GM21576 (cell line): ENCODE results near the gene EFCAB11.

Experiments used
- ATAC-seq: cut with Tn5 transposase; IDR thresholded peaks from one replicate; pipeline ENCODE4 v1.9.1; 2021; ENCODE audit warnings: mild to moderate bottlenecking, moderate library complexity; ENCODE audit not compliant: unreplicated experiment

Gene EFCAB11

DNA sequence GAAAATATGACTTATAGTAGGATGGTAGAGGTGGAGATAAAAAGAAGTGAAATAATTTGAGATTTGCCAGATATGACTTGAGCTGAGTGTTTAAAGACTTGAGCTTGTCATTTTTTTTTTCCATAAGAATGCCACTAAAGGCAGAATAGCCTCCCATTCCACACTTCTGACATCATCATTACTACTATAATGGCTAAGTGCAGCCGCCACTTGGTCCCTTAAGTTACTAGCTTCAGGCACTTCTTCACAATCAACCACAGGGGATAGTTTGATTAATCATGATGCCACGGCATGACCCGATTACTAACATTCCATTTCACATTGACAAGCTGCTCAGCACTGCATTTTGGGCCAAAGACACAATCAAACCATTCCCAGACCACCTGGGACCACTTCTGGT is 127.9 kb downstream of the EFCAB11 start:
- ATAC-seq: no peak

- ATAC-seq: no peak
Measured at GRCh38 chr14:89823743-89824142, 130.8 kb downstream of the EFCAB11 start.

GRCh38 chr14:89814126-89814525 is 140.4 kb downstream of the EFCAB11 start:
- ATAC-seq: no peak

GRCh38 chr14:89813617-89814031 is 140.9 kb downstream of the EFCAB11 start:
- no peak for ATAC-seq

DNA sequence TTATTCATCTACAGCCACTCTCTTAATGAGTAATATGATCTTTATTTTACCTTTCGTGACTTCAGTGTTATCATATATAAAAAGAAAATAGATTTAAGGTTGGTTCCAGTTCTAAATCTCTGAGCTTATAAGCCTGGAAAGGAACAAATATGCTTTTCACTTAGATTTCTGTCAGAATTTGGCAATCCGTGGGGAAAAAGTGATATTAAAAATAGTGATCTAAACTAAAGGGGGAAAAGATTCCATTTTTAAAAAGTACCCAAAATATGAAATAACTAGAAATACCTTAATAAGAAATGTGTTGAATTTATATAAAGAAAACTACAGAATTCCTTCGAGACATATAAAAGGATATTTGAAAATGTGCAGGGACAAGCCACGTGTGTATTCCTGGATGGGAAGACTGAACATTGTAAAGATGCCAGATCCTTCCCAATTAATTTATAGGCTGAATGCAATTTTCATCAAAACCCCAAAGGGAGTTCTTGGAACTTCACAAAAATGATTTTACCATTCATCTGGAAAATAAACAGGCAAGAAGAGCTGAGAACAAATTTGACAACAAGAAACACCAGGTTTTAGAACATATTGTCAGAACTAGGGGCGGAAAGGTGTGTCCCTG is 142.5 kb downstream of the EFCAB11 start:
- no peak for ATAC-seq

DNA sequence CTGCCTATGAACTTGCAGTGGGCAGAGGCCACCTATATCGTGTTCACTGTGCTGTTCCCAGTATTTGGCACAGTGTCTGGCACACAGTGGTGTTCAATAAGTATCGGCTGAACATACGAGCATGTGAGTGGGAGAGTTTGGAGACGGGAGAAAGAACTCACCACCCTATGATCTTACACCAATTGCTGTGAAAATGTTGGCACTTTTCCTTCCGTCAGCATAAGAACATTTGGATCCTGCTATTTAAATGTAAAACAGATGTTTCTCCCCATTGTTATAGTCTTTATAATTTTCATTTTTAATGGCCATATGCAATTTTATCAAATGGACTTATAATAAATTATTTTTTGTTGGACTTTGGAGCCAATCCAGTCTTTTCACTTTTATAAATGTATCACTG is 144.4 kb downstream of the EFCAB11 start:
- ATAC-seq: no peak

DNA sequence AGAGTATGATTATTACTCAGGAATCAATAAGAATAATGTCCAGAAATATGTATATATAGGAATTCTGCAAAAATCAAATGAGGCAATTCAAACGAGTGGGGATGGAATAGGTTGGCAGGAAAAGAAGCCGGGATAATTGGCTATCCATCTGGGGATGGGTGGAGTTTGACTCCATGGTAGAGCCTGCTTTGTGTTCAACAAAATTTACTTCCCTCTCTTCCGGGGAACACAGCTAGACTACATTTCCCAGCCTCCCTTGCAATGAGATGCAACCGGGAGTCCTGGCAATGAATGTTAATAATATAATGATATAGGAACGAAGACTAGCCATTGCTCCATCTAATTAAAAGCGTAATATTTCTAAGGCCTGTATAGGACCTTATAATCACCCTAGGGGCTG is 146.6 kb downstream of the EFCAB11 start:
- ATAC-seq: no peak

DNA sequence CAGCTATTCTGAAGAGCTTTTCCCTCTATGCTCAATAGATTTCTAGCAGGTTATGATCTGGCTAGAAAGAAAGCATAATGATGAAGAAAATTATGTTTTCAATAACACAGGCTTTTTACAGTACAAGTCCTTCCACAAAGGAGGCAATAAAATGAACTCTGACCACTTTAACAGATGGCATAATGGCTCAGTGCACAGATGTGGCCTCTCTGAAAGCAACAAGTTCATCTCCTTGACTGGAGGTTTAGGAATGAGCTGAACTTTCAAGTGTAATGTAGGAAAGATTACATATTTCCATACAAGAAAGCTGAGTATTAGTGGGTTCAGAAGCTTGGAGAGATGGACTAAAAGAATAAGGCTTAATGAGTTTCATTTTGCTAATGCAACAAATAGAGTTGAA is 147.4 kb downstream of the EFCAB11 start:
- no peak for ATAC-seq

DNA sequence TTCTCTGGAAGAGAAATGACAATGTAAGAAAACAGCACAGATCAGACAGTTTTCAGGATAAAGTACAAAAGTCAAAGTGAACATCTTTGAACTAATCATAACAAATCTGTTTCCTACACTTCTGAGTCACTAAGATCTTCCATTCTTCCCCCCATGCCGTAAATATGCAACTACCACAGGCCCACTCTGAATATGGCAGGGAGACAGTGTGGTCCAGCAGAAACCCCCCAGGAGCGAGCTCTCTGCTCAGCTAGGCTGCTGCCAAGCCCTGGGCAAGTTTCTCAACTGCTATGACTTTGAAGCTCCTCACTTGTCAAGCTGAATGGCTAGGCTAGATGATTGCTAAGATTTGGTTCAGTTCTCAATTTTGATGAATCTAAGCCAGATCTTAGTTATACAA is 148.1 kb downstream of the EFCAB11 start:
- no peak for ATAC-seq

DNA sequence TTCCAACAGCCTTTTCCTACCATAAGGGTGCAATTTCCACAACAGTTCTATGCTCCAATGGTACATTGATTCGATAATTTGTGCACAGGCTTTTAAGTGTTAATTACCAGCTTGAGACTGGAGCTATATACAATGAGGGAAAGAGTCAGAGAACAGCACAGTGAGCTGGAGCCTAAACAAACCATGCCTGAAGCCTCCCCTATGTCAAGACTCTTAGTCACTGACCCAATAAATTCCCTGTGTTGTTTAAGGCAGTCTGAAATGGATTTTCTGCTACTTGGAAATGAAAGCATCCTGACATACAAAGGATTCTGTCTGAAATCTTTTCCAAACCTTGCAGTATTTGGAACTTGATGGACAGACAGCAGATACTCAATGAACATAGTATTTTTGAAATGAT is 149.0 kb downstream of the EFCAB11 start:
- ATAC-seq: no peak

DNA sequence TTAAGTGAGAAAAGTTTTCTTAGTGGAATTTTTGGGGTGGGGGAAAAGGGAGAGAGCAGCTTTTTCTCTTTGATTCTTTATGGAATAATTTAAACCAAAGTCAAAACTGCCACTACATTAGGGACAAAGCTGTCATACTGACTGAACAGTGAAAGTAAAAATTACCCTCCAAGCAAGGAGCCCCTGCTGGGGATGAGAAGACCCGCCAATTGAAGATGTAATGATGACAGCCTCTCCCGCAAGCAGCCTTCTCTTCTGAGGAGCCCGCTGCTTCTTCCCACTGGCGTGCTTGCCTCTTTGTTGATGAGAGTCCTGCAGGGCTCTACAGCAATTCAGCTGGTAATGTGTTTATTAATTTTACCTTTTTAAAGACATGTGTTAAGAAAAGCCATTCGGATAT is 151.0 kb downstream of the EFCAB11 start:
- no peak for ATAC-seq

DNA sequence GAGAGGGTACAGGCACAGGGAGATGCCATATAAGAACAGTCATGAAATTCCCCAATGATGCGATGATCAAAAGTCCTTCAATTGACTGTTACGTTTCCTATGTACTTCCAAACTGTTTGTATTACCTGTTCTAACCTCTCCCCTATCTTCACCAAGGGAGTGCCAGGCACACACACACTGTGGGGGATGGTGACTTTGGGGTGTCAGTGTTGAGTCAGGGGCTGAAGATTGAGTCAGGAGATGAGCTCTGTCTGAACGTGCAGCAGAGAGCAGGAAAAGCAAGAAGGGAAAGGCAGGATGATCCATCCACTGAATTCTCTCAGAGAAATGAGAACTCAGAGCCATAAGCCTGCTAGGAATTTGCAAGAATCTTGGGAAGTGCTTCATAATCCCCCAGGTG is 153.4 kb downstream of the EFCAB11 start:
- ATAC-seq: no peak

GRCh38 chr14:89798212-89798773 is 156.2 kb downstream of the EFCAB11 start:
- ATAC-seq: no peak

DNA sequence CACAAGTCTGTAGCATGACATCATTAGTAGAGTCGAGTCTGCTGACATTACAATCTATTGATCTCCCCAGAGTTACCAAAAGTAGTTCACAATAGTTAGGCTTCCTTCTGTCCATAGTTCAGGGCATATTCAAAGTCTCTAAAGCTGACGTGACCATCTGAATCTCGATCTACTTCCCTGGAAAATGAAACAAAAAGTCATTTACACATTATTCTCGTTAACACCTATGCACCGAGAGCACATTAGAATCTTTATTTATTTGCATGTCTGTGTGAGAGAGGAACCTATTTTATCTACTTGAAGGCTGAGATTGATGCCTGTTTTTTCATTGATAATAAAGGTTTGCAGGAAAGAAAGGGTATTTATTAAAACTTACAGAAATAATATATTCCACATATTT is 157.4 kb downstream of the EFCAB11 start:
- no peak for ATAC-seq

DNA sequence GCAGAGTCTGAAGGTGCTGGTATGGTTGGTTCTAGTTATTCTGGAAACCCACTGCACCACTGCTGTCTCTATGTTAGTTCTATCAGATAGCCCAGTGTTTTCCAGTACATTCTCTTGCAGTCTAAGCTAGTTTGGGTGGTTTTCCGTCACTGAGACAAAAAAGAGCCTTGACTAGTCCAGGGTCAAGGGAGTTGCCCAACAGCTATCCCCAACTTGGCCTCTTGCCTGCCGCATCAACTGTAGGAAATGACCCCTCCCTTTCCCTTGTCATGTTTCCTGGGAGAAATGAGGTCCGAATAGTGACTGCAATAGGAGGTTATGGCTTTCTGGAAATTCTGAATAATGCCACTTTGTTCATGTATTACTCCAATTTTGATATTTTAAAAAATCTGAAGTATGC is 160.4 kb downstream of the EFCAB11 start:
- no peak for ATAC-seq

- no peak for ATAC-seq
Measured at GRCh38 chr14:89793367-89793716, 161.2 kb downstream of the EFCAB11 start.

- no peak for ATAC-seq
Measured at GRCh38 chr14:89792489-89793366, 161.8 kb downstream of the EFCAB11 start.

GRCh38 chr14:89787525-89787924 is 167.0 kb downstream of the EFCAB11 start:
- ATAC-seq: no peak

- no peak for ATAC-seq
Measured at GRCh38 chr14:89781046-89781445, 173.5 kb downstream of the EFCAB11 start.

GRCh38 chr14:89779707-89780106 is 174.8 kb downstream of the EFCAB11 start:
- ATAC-seq: no peak

DNA sequence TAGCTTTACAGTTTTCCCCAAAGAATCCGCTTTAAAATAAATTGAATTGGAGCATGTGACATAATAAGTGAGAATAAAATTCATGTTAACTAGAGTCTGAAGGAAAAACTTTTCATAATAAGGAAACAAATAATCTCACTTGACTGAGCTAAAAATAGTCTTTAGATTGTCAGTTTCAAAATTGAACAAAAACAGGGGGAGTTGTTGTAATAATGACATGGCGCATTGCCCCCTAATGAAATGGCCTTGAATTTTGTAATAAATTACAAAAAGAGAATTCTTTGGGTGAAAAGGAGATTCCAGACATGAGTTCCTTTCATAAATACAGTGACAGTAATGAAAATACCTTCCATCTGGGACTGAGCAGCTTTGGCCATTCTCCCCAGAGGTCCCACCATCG is 178.6 kb downstream of the EFCAB11 start:
- ATAC-seq: no peak

- ATAC-seq: no peak
Measured at GRCh38 chr14:89775151-89775550, 179.4 kb downstream of the EFCAB11 start.
